ENCODE measurements around the gene PEX11B.

DNA sequence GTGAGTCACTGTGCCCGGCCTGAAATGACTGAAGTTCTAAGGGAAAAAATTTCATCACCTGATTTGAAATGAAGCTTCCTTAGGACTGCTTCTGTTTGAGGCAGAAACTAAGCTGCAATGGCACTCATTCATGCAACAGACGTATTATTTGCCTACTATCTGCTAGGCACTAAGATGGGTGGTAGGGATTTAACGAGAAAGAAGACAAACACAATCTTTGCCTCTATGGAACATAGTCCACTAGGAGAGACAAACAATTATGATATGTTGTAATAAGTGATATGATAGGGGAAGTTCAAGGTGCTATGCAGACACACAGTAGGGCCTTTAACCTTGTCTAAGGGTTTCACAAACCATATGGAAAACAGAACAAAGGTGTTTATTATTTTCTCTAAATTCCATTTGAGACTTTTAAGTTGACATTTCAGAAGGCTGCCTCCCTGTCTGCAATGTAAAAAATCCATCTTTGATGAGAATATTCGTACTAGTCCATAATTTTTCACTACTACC is 28.0 kb upstream of the PEX11B start:
- TF ChIP-seq POLR2A (IDR thresholded peaks at IDR 0.05): no peak
- TF ChIP-seq, protein P1, sequence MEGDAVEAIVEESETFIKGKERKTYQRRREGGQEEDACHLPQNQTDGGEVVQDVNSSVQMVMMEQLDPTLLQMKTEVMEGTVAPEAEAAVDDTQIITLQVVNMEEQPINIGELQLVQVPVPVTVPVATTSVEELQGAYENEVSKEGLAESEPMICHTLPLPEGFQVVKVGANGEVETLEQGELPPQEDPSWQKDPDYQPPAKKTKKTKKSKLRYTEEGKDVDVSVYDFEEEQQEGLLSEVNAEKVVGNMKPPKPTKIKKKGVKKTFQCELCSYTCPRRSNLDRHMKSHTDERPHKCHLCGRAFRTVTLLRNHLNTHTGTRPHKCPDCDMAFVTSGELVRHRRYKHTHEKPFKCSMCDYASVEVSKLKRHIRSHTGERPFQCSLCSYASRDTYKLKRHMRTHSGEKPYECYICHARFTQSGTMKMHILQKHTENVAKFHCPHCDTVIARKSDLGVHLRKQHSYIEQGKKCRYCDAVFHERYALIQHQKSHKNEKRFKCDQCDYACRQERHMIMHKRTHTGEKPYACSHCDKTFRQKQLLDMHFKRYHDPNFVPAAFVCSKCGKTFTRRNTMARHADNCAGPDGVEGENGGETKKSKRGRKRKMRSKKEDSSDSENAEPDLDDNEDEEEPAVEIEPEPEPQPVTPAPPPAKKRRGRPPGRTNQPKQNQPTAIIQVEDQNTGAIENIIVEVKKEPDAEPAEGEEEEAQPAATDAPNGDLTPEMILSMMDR (IDR thresholded peaks at IDR 0.05): no peak

All from transverse colon (tissue), 3 donors.